Thyroid gland (tissue), 4 donors: ENCODE measurements around the gene ZSCAN22. TPM values are rescaled to one million over a fixed set of nuclear protein-coding genes. Genes with fewer than 3 reads are reported as not detected.
A peak's percentile ranks its signal among the peaks of the same experiment; 100 is the strongest.

Source experiments
- DNase-seq, 2 donors: peaks; one replicate each; pipeline ENCODE4 v3.0.0-alpha.2; 2019
- H3K27ac ChIP-seq, 3 donors: fragments of 200-600 bp; sonication (generic); 1 replicate in 2 of 3; 2 replicates in 1 of 3; pipeline ENCODE4 v1.5.1; 2016 to 2019; ENCODE audit warnings: mild to moderate bottlenecking in 1 of 3, moderate library complexity in 1 of 3
- H3K27me3 ChIP-seq: fragments of 200-600 bp; sonication (generic); one replicate; pipeline ENCODE4 v1.5.1; 2019
- H3K36me3 ChIP-seq, 2 donors: fragments of 200-600 bp; sonication (generic); one replicate each; pipeline ENCODE4 v1.5.1; 2016 to 2019
- H3K4me1 ChIP-seq, 2 donors: fragments of 200-600 bp; sonication (generic); one replicate each; pipeline ENCODE4 v1.5.1; 2017 to 2019
- H3K4me3 ChIP-seq, 3 donors: fragments of 200-600 bp; sonication (generic); replicated peaks in 1 of 3; 1 replicate in 2 of 3; 2 replicates in 1 of 3; pipeline ENCODE4 v1.5.1; 2016; ENCODE audit warnings: mild to moderate bottlenecking in 1 of 3
- H3K9me3 ChIP-seq: fragments of 200-600 bp; sonication (generic); one replicate; pipeline ENCODE4 v1.5.1; 2017
- CTCF ChIP-seq, 6 experiments: fragments of 200-600 bp in 3 of 6; fragments of 450-650 bp in 3 of 6; sonication (generic) in 3 of 6; IDR thresholded peaks; one replicate each; pipeline ENCODE4 v1.5.1; 2016 to 2019; ENCODE audit warnings: antibody characterized with exemption in 6 of 6, mild to moderate bottlenecking in 2 of 6, inconsistent platforms in 1 of 6, moderate library complexity in 1 of 6
- POLR2A ChIP-seq, 2 donors: fragments of 450-650 bp; IDR thresholded peaks; one replicate each; pipeline ENCODE4 v1.6.1; 2017; ENCODE audit warnings: antibody characterized with exemption in 2 of 2, mild to moderate bottlenecking in 2 of 2, moderate library complexity in 1 of 2
- WGBS, 2 donors: methylation state at CpG; one replicate each; pipeline ENCODE4 v1.1.5; 2017; 5-methylcytosine and 5-hydroxymethylcytosine counted together
- intact Hi-C: fragments of 100-400 bp; cut with DNase I; formaldehyde crosslinking; loops from one replicate; pipeline ENCODE4 v1.15.1; 2023
- microRNA-seq: library from miRNA; unstranded; fragments of <30 nt; microRNA quantifications from one replicate; pipeline ENCODE4, GENCODE V29; 2016
- small RNA-seq: library from RNA; depleted of rRNA; stranded (forward); fragments of <200 nt; gene quantifications from one replicate; pipeline ENCODE3, GENCODE V24; 2016
- total RNA-seq, 4 donors: library from RNA; depleted of rRNA; stranded (reverse); fragments of >200 nt; gene quantifications; one replicate each; pipeline ENCODE4 v1.2.3, GENCODE V29; 2016

The ZSCAN22 gene
- total RNA-seq, 4 donors from 2014 or later, result 3.0 to 4.5 (median 4.2) TPM

GRCh38 chr19:58386576-58387337, 60.0 kb downstream of the ZSCAN22 start, which contains the start of gene RPS5:
Gene RPS5 (plus strand): TSS chr19:58387269. CDS start chr19:58388138, 869 bp downstream.
- Histone ChIP-seq H3K27me3 (no peaks in the 10 kb centered on the region), H3K27ac (peak within 1 kb of the TSS; percentile 89 to 99 (median 93)), H3K9me3 (no peaks in the 10 kb centered on the region), H3K36me3 (peaks cover 0 to 8% of the 10 kb centered on the region in 2 donors), H3K4me1 (peaks cover 18 to 26% of the 10 kb centered on the region in 2 donors), H3K4me3 (peak within 1 kb of the TSS; percentile 54 to 82 (median 57))
- TF ChIP-seq CTCF (IDR thresholded peaks at IDR 0.05), result no peak
- TF ChIP-seq POLR2A (IDR thresholded peaks at IDR 0.05), result peak; percentile 9 to 75
- intact Hi-C loops, result loop anchor here (10.0 kb wide), 1 partner anchor 62 kb away; the partner anchor contains the start of gene ZSCAN22
- peak; percentile 96 for DNase-seq
- WGBS, 2 donors, result 0 to 1% methylated on average over 21 to 22 of the region's 64 CpGs

- no peak for DNase-seq
- Histone ChIP-seq H3K9me3 (no peaks in the 10 kb centered on the region), H3K36me3 (peaks cover 0 to 9% of the 10 kb centered on the region in 2 donors), H3K4me1 (peaks cover 15 to 20% of the 10 kb centered on the region in 2 donors), H3K27ac (peak overlapping the region in 1 of 3 donors; percentile 89), H3K27me3 (no peaks in the 10 kb centered on the region), H3K4me3 (peak overlapping the region; percentile 54 to 82 (median 57))
- 9% methylated on average over 39 of the region's 39 CpGs for WGBS, 2 donors
- intact Hi-C loops, result loop anchor here (10.0 kb wide), 1 partner anchor 63 kb away; the partner anchor contains the start of gene ZSCAN22
- TF ChIP-seq CTCF (IDR thresholded peaks at IDR 0.05) (no peak), POLR2A (IDR thresholded peaks at IDR 0.05) (no peak)
Measured at GRCh38 chr19:58387338-58388174, 60.8 kb downstream of the ZSCAN22 start.

- no peak for TF ChIP-seq CTCF (IDR thresholded peaks at IDR 0.05)
- no peak for TF ChIP-seq POLR2A (IDR thresholded peaks at IDR 0.05)
- peaks cover 15 to 20% of the 10 kb centered on the region in 2 donors for H3K4me1 ChIP-seq
- no peak overlapping the region for H3K27ac ChIP-seq
- intact Hi-C loops, result loop anchor here (10.0 kb wide), 1 partner anchor 63 kb away; the partner anchor contains the start of gene ZSCAN22
- no peaks in the 10 kb centered on the region for H3K27me3 ChIP-seq
- no peaks in the 10 kb centered on the region for H3K9me3 ChIP-seq
- DNase-seq, result no peak
- H3K36me3 ChIP-seq, result peaks cover 5 to 13% of the 10 kb centered on the region in 2 donors
- peak overlapping the region in 1 of 3 donors; percentile 54 for H3K4me3 ChIP-seq
- WGBS, 2 donors, result 88 to 89% methylated on average over 3 of the region's 3 CpGs
Measured at GRCh38 chr19:58388175-58388526, 61.4 kb downstream of the ZSCAN22 start.

Small RNA genes within 50 kb of the gene (microRNA-seq; reads per million reads assigned to microRNA genes)
- gene MIR4754, result 1.1 reads per million
- gene MIR6806, result not detected

Small RNA genes within 50 kb of the gene (small RNA-seq; reads per million reads assigned to genes)
- gene MIR4754, result not detected
- gene MIR6806, result not detected
- 0.38 reads per million for gene RNA5SP473

Other genes starting within 250 kb of the ZSCAN22 start
- gene ZSCAN18, start 228.8 kb upstream of the ZSCAN22 start, total RNA-seq, result 100 to 1,000 TPM; 129 to 150 (median 132) TPM
- 10 to 100 TPM; 15.6 to 20.6 (median 17.6) TPM for gene ZNF329, start 176.2 kb upstream of the ZSCAN22 start, total RNA-seq
- gene ZNF274, start 143.9 kb upstream of the ZSCAN22 start, total RNA-seq, result 10 to 100 TPM; 43.0 to 75.3 (median 49.9) TPM
- gene ZNF544, start 98.1 kb upstream of the ZSCAN22 start, total RNA-seq, result 100 to 1,000 TPM in 1 of 4 donors, 10 to 100 TPM in 3; 64.7 to 103 (median 76.5) TPM
- gene ZNF8, start 48.0 kb upstream of the ZSCAN22 start, total RNA-seq, result 10 to 100 TPM in 3 of 4 donors, 1 to 10 TPM in 1; 9.7 to 14.7 (median 10.3) TPM
- gene ERVK3-1, start 21.6 kb upstream of the ZSCAN22 start, total RNA-seq, result 10 to 100 TPM; 56.3 to 87.2 (median 64.5) TPM
- gene A1BG, start 26.5 kb downstream of the ZSCAN22 start, total RNA-seq, result 10 to 100 TPM in 1 of 4 donors, 1 to 10 TPM in 2, under 1 TPM in 1; 0.50 to 14.9 (median 3.4) TPM
- gene ZNF497, start 35.8 kb downstream of the ZSCAN22 start, total RNA-seq, result 10 to 100 TPM in 1 of 4 donors, 1 to 10 TPM in 3; 7.1 to 16.2 (median 8.1) TPM
- 10 to 100 TPM in 3 of 4 donors, 1 to 10 TPM in 1; 6.3 to 16.4 (median 15.1) TPM for gene ZNF837, start 54.0 kb downstream of the ZSCAN22 start, total RNA-seq
- 1,000 to 10,000 TPM; 1,209 to 2,449 (median 1,340) TPM for gene RPS5, start 60.3 kb downstream of the ZSCAN22 start, total RNA-seq
- under 1 TPM in 1 of 4 donors, not detected in 3; 0.33 TPM for gene RNF225, start 68.7 kb downstream of the ZSCAN22 start, total RNA-seq
- 10 to 100 TPM; 10.1 to 31.1 (median 23.1) TPM for gene ZNF584, start 81.7 kb downstream of the ZSCAN22 start, total RNA-seq
- 10 to 100 TPM; 13.3 to 24.3 (median 16.2) TPM for gene ZNF132, start 113.2 kb downstream of the ZSCAN22 start, total RNA-seq
- 10 to 100 TPM; 10.6 to 16.8 (median 13.4) TPM for gene ZNF324B, start 124.6 kb downstream of the ZSCAN22 start, total RNA-seq
- gene ZNF324, start 140.1 kb downstream of the ZSCAN22 start, total RNA-seq, result 10 to 100 TPM; 27.0 to 41.7 (median 32.2) TPM
- gene ZNF446, start 149.4 kb downstream of the ZSCAN22 start, total RNA-seq, result 10 to 100 TPM; 15.2 to 30.0 (median 25.6) TPM
- 10 to 100 TPM; 10.6 to 22.4 (median 17.7) TPM for gene SLC27A5, start 185.0 kb downstream of the ZSCAN22 start, total RNA-seq
- gene ZBTB45, start 192.8 kb downstream of the ZSCAN22 start, total RNA-seq, result 10 to 100 TPM in 1 of 4 donors, 1 to 10 TPM in 3; 6.9 to 17.7 (median 8.5) TPM
- 100 to 1,000 TPM; 195 to 237 (median 218) TPM for gene TRIM28, start 217.1 kb downstream of the ZSCAN22 start, total RNA-seq
- 100 to 1,000 TPM; 123 to 155 (median 148) TPM for gene CHMP2A, start 228.1 kb downstream of the ZSCAN22 start, total RNA-seq
- 10 to 100 TPM; 17.2 to 28.5 (median 20.3) TPM for gene UBE2M, start 231.6 kb downstream of the ZSCAN22 start, total RNA-seq
- 10 to 100 TPM; 55.0 to 82.7 (median 70.5) TPM for gene MZF1, start 246.3 kb downstream of the ZSCAN22 start, total RNA-seq